Measurements from ENCODE around the gene KCNN2.

- TF ChIP-seq CTCF (conservative IDR thresholded peaks at IDR 0.05) (no peak), EZH2 (IDR thresholded peaks at IDR 0.05; ENCODE audit: low read depth) (no peak)
Observed at GRCh38 chr5:114325541-114325940, 36.3 kb upstream of the KCNN2 start.

All from PC-9 (cell line).